Coronary artery (tissue), 2 donors: Measurements from ENCODE around the gene MTMR6.
A peak's percentile ranks its signal among the peaks of the same experiment; 100 is the strongest.

ENCODE experiments used
- DNase-seq: peaks from one replicate; pipeline ENCODE4 v3.0.0-alpha.2; 2017; ENCODE audit warnings: low spot score
- H3K27ac ChIP-seq, 2 donors: fragments of 200-600 bp; sonication (generic); one replicate each; pipeline ENCODE4 v1.5.1; 2016 to 2019
- H3K4me3 ChIP-seq: fragments of 200-600 bp; sonication (generic); 2 replicates; pipeline ENCODE4 v1.5.1; 2016; ENCODE audit warnings: mild to moderate bottlenecking, moderate library complexity
- TF ChIP-seq, protein P1 (sequence below): fragments of 200-600 bp; sonication (generic); IDR thresholded peaks from one replicate; pipeline ENCODE4 v1.5.1; 2019; ENCODE audit warnings: antibody characterized with exemption

MTMR6 gene

GRCh38 chr13:25310891-25311290 lies 23.6 kb upstream of the MTMR6 start:
- no peak overlapping the region for H3K4me3 ChIP-seq
- no peak for DNase-seq
- H3K27ac ChIP-seq = no peak overlapping the region
- TF ChIP-seq, protein P1, sequence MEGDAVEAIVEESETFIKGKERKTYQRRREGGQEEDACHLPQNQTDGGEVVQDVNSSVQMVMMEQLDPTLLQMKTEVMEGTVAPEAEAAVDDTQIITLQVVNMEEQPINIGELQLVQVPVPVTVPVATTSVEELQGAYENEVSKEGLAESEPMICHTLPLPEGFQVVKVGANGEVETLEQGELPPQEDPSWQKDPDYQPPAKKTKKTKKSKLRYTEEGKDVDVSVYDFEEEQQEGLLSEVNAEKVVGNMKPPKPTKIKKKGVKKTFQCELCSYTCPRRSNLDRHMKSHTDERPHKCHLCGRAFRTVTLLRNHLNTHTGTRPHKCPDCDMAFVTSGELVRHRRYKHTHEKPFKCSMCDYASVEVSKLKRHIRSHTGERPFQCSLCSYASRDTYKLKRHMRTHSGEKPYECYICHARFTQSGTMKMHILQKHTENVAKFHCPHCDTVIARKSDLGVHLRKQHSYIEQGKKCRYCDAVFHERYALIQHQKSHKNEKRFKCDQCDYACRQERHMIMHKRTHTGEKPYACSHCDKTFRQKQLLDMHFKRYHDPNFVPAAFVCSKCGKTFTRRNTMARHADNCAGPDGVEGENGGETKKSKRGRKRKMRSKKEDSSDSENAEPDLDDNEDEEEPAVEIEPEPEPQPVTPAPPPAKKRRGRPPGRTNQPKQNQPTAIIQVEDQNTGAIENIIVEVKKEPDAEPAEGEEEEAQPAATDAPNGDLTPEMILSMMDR = no peak

DNA sequence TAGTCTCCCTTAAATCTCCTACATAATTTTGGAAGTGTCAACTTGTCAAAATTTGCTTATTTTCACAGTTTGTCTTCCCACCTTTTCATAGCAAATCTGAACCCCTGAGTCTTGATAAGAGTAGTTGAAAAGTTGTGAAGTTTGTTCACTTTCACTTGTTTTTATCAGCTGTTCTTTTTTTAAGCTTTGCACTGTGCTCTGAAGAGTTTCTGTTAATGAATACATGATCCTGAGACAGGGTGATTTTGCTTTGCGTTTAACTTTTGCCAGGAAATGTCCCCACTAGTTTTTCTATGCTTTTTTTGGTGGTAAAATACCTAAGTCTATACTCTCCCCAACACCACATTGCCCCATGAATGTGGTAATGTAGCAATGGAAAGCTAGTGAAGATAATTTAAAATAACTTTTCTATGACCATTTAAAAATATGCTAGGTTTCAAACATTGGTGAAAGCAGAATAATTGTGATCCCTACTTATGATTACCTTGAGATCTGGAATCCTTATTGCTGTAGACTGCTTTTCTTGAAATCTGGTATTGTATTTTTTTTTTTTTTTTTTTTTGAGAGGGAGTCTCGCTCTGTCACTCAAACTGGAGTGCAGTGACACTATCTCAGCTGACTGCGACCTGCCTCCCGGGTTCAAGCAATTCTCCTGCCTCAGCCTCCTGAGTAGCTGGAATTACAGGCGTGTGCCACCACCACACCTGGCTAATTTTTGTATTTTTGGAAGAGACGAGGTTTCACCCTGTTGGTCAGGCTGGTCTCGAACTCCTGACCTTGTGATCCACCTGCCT lies 19.6 kb upstream of the MTMR6 start:
- TF ChIP-seq, protein P1 = no peak
- no peak overlapping the region for H3K27ac ChIP-seq
- no peak overlapping the region for H3K4me3 ChIP-seq
- DNase-seq = no peak

GRCh38 chr13:25302121-25302520 lies 14.8 kb upstream of the MTMR6 start:
- TF ChIP-seq, protein P1 = no peak
- Histone ChIP-seq H3K27ac (peak overlapping the region; percentile 90 to 96), H3K4me3 (peak overlapping the region; percentile 92)
- no peak for DNase-seq

DNA sequence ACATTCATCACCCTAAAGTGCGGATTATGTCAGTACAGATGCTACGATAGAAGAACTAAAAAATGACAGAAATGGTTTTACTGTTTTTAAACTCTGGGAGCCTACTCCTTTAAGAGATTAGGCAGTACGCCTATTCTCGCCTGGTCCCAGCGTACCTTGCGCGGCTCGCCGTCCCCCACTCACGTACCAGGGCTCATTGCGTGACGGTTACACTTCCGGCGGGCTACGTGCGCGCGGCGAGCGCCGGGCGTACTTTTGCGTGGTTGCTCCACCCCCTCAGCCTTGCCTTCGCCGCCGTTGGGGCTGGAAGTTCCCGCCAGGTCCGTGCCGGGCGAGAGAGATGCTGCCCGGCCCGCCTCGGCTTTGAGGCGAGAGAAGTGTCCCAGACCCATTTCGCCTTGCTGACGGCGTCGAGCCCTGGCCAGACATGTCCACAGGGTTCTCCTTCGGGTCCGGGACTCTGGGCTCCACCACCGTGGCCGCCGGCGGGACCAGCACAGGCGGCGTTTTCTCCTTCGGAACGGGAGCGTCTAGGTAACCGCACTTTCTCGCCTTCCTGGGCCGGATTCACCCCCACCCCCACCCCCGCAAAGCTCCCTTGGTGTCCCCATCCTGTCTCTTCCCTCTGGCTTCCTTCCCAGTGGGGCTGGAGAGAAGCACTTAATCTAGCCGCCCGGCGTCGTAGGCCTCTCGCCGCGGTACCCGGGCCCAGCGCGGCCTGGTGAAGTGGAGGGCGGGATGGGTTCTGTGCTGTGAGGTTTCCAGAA lies 14.2 kb upstream of the MTMR6 start, which contains the start of gene NUP58:
Gene NUP58, plus strand, starts transcription at position 279 of the 767 bp plus-strand sequence. Its CDS starts 149 bp downstream, at position 428.
- DNase-seq = peak; percentile 95
- H3K4me3 ChIP-seq = peak within 1 kb of the TSS; percentile 92
- TF ChIP-seq, protein P1 = no peak
- H3K27ac ChIP-seq = peak within 1 kb of the TSS; percentile 90 to 96

DNA sequence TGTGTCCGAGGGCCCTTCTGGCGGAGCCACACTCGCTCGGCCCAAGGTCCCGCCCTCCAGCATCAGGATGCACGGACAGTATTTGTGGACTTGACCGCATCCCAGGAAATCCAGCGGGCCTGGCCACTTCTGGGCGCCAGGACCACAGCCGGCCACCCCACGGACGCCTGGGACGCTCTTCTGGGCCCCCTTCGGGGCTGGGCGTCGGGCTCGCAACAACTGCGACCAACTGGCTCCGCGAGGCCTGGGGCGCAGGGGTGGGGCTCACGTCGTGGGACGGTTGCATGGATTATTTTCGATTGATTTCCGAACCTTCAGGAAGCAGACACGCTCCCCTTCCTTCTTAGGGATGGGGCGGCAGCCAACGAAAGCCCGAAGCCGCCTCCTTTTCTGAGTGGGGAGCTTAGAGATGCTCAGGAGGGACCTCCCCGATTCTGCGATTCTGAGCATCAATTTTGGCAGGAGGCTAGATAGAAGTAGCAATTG lies 13.6 kb upstream of the MTMR6 start:
- TF ChIP-seq, protein P1 = no peak
- Histone ChIP-seq H3K4me3 (peak overlapping the region; percentile 92), H3K27ac (peak overlapping the region; percentile 90 to 96)
- no peak for DNase-seq

DNA sequence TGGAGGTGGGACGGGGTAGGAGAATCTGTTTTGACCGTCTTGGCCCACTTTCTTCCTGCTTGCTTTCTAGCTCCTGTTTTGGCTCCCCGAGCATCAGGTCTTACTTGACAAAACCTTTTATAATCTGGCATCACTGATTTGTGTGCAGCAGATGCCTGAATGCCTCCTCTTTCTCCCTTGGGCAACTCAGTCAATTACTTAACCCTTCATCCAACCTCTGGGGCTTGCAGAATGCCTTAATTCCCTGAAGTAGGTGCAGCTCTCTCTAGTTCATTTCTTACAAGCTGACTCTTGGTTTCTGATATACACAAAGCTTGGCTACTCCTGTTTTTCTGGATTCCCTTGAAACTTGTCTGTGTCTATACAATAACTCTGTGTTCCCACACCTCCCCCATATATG lies 8.4 kb upstream of the MTMR6 start:
- Histone ChIP-seq H3K27ac (no peak overlapping the region), H3K4me3 (no peak overlapping the region)
- DNase-seq = no peak
- TF ChIP-seq, protein P1 = no peak
